Cortex of kidney (tissue), 1 donor: ENCODE results near the gene BRF1.
"Not testable (repeated sequence)": the region's sequence is repeated elsewhere in the genome, so short reads cannot be mapped to it uniquely, and the experiment has no call there.

Experiments
- DNase-seq: peaks from one replicate; lab custom pipeline; 2025; lab: John Stamatoyannopoulos, UW

BRF1 gene

DNA sequence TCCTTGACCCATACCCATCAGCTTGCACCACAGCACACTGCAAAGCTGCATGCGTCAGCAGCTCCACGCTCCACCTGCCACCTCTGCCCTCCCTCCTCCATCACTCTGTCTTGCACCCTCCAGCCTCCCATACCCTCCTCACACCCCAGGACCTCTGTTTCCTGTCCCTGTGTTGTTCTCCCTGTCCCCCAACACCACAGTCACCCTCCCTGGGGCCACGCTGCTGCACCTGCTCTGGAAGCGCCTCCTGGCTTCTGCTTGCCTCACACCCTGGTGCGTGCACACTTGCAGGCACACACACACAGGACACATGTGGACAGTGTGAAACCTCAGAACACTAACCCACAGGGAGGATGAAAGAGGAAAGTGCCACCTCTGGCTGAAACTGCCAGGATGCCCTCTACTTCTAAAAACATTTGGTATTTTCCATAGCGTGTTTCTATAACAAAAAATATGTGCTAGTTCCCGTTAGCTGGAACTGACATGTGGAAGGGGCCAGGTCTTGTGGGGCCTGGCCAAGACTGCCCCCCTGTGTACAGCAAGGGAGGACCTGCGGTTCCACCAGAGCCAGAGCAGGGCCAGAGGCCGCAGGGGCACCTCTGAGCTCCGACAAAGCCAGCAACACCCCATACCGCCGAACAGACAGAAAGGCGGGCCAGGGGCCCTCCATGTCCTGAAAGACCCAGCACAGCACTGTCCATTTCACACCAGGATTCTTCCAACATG is 10.0 kb downstream of the BRF1 start:
- no peak for DNase-seq

DNA sequence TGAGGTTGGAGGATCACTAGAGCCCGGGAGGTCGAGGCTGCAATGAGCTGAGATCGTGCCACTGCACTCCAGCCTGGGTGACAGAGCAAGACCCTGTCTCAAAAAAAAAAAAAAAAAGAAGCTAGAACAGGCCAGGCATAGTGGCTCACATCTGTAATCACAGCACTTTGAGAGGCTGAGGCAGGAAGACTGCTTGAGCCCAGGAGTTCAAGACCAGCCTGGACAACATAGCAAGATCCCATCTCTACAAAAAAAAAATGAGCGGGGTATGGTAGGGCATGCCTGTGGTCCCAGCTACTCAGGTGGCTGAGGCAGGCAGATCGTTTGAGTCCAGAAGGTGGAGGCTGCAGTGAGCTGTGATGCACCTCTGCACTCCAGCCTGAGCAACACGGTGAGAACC is 11.9 kb downstream of the BRF1 start:
- not testable (repeated sequence) for DNase-seq

DNA sequence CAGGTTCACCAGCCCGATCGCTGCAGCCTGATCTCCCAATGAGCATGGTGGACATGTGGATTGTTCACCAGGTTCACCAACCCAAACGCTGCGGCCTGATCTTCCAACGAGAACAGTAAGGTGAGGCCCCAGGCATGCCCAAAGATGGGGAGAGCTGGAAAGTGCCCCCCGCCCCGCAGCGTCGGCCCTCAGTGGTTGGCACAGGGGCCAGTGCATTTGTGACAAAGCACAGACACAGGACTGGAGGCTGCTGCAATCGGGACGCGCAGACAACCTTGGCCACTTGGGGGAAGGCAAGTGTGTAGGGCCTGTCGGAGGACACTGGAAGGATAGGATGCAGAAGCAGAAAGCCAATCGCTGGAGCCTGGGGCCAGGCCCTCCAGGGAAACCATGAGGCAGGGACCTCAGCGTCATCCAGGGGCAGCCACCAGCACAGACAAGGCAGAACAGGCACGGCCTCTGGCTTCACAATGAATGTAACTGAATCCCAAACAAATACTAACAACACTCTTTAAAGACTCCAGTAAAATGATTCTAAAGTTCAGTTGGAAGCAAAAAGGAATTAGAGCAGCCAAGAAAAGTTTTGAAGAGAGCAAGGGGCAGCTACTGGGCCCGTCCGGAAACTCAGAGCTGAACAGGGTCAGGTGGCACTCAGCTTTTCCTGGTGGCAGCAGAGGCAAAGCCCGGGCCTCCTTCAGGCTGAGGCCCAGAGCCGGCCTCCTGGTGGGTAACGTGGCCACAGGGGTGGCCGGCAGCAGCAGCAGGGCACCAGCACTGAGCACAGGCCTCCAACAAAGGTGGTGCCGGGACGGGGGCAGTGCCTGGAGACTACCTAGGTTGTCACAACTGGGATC is 13.3 kb downstream of the BRF1 start:
- no peak for DNase-seq

DNA sequence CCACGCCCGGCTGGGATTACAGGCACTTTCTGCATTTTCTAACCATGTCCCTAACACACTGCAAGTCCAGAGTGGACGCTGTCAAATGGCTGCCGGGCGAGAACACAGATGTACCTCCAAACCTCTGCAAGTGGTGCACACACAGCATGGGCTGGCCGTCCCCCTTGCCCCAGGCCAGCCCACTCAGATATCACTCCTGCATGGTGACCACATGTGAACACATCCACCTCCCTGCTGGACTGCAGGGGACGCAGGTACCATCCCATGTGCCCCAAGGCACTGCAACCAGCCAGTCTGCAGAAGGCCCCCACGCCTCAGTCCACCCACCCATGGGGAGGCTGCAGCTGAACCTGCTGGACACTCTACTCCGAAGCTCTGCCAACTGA is 14.0 kb downstream of the BRF1 start:
- DNase-seq = no peak

DNA sequence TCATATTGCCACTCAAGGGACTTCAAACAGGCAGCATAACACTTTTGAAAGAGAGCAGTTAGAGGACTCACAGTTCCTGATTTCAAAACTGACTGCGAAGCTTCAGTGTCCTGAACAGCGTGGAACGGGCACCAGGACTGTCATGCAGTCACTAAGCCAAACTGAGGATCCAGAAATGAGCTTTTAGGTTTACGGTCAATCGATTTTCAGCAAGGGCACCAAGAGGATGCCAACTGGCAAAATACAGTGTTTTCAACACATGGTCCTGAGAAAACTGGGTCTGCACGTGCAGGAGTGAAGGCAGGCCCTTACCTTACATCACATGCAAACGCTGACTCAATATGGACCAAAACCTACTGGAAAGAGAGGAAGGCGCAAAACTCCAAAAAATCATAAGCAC is 15.6 kb downstream of the BRF1 start:
- DNase-seq = no peak

DNA sequence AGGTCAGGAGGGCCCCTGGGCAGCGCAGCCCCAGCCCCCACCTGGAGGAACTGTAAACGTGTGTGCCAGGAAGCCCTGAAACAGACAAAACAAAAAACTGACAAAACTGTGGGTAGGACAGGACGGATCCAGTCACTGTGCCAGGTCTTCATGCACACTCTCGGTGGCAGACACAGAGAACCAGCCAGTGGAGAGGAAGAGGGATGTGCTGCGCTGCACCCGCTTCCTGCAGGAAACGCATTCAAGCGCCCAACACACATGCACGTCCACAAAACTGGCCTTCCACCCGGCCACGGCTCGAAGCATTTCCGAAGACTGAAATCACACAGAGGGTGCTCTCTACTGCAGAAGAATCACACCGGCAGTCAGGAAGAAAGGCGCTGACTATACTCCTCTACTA is 16.9 kb downstream of the BRF1 start:
- DNase-seq = no peak

DNA sequence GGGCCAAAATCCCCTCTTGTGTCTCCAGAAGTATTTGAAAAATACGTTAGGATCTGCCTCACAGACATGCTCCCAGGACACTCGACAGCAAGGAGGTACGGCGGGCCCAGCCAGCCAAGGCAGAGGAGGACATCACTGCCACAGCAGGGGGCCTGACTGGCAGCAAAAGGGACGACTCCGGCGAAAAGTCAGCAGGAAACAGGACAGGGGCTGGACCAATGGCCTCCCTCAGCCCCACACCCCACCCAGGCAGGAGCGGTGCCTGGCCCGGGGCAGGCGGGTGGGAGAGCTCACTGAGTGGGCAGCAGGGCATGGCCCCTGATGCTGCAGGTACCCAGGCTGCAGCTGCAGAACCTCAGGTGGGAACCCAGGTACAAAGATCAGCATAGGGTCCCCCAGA is 17.8 kb downstream of the BRF1 start:
- DNase-seq = no peak

DNA sequence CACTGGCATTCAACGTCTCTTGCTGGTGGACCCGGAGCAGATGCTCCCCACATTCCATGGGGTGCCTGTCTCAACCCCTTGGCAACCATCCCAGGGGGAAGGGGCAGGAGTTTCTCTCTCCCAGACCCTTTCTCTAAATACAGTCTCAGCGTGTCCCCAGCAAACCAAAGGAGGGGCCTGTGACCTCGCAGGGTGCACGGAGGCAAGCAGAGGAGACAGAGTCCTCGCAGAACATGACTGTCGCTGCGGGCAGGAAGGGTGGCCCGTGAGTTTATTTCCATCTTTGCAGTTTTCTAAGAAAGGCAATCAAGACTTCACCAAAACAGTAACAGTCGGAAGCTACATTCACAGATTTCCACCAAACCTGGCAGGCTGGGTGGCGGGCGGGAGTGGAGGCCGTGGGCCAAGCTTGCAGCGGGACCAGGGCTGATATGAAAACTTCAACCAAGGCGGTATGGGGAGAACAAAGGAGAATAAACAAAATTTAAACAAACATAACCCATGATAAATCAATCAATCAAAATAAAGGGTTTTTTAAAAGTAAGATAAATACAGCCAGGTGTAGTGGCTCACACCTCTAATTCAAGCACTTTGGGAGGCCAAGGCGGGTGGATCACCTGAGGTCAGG is 18.6 kb downstream of the BRF1 start:
- no peak for DNase-seq

DNA sequence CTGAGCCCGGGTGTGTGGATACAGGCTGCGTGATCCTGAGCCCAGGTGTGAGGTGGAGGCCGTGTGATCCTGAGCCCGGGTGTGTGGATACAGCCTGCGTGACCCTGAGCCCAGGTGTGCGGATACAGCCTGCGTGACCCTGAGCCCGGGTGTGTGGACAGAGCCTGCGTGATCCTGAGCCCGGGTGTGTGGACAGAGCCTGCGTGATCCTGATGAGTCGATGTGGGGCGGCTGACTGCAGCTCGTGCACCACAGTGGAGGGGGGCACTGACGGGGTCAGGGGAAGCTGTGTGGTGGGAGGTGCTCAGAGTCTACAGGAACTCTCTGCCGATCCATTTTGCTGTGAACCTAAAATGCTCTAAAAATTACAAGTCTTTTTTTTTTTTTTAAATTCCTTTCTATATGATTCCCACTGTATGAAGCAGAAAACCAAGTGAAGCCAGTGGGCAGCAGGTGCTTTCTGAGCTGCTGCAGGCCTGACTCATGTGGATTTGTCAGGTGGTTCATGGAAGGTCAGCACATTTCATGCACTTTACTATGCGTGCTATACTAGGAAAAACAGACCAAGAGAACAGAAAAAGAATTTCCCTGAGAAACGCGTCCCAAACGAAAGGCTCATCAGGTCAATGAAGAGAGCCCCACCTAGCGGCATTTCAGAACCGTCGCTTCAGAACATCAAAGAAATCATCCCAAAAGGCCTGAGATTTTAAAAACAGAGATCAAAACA is 19.3 kb downstream of the BRF1 start:
- DNase-seq = no peak

DNA sequence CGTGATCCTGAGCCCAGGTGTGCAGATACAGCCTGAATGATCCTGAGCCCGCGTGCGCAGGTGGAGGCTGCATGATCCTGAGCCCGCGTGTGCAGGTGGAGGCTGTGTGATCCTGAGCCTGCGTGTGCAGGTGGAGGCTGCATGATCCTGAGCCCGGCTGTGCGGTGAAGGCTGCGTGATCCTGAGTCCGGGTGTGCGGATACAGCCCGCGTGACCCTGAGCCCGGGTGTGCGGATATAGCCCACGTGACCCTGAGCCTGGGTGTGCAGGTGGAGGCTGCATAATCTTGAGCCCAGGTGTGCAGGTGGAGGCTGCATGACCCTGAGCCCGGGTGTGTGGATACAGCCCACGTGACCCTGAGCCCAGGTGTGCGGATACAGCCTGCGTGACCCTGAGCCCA is 20.3 kb downstream of the BRF1 start:
- DNase-seq = no peak

DNA sequence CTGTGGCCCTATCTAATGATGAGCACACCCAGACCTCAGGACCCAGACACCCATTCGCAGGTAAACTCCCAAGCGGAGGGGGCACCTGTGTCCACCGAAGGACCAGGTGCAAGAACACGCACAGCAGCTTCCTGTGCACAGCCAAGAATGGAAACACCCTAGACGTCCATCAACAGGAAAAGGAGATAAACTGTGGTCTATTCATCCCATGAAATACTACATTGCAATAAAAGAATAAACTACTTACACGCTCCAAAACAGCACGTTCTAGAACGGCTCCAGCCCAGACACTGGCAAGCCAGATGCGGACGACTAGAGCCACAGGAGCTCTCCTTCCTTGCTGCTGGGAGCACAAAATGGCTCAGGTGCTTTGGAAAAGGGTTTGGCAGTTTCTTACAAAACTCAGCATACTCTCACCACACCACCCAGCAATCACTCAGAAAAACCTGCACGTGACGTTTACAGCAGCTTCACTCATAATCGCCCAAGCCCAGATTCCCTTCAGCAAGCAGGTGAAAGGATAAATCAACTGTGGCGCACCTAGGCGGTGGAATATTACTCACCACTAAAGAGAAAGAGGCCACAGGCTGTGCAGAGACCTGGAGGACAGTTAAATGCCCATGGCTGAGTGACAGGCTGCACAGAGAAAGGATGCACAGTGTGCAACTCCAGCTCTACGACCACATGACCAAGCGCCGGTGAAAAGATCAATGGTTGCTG is 21.0 kb downstream of the BRF1 start:
- DNase-seq = no peak

DNA sequence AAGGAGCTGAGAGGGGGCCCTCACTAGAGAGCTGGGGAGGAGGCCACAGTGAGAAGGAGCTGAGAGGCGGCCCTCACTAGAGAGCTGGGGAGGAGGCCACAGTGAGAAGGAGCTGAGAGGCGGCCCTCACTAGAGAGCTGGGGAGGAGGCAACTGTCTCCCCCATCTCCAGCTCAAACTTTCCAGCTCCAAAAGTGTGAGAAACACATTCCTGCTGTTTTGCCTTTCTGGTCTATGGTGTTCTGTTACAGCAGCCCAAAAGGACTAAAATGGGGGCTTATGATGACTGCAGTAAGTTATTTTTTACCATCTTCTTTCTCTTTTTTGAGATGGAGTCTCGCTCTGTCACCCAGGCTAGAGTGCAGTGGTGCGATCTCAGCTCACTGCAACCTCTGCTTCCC is 23.4 kb downstream of the BRF1 start:
- DNase-seq = not testable (repeated sequence)

DNA sequence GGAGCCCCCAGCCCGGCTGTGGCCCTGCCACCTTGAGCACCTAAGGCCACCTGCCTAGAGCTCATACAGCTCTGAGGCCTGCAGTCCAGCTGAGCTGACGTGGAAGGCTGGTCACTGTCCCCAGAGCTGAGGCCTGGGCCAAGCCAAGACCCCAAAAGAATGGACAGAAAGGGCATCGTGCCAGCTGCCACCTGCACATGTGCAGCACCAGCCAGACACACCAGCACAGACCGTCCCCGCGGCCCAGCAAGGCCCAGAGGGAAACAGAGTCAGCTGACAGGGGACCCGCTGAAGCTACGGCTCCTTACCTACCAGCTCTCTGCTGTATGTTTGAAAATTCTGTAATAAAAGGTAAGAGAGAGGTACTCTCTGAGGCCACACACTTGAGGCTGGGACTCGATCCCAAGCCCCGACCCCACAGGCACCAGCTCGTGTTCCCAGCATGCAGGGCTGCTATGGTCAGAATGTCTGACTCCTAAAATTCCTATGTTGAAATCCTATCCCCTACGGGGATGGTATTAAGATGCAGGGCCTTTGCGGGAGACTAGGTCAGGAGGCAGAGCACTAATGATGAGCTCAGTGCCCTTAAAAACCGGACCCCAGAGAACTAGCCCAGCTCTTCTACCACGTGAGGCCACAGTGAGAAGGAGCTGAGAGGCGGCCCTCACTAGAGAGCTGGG is 25.4 kb downstream of the BRF1 start:
- no peak for DNase-seq

DNA sequence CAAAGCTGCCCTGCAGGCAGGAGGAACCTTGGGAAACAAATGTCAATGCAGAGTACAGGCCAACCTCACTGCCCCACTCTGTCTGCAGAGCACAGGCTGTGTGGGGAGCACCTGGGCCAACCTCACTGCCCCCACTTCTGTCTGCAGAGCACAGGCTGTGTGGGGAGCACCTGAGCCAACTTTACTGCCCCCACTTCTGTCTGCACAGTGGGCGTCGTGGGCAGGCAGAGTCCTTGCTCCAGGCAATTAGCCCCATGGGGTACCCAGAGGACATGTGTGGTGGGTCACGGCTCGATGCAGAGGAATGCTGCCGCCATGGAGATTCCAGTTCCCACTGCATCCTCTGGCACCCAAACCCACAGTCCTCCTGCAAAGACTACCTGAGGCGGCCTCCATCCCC is 26.2 kb downstream of the BRF1 start:
- DNase-seq = no peak

DNA sequence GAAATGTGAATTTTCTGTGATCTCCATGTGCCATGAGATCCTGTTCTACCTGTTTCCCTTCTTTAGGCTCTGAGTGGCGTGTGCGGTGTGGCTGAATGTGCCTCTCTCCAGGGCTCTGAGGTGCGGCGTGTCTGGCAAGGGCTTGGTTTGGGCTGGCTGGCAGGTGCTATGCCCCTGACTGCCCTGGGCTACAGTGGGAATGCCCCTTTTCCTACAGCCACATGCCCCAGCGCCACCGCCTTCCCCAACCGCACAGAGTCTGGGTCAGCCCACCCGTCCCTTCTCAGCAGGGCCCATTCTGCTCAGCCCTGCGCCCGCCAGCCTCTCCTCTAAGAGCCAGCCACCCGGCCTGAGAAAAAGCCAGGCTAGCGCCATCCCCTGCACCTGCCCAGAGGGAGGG is 27.7 kb downstream of the BRF1 start:
- DNase-seq = no peak

DNA sequence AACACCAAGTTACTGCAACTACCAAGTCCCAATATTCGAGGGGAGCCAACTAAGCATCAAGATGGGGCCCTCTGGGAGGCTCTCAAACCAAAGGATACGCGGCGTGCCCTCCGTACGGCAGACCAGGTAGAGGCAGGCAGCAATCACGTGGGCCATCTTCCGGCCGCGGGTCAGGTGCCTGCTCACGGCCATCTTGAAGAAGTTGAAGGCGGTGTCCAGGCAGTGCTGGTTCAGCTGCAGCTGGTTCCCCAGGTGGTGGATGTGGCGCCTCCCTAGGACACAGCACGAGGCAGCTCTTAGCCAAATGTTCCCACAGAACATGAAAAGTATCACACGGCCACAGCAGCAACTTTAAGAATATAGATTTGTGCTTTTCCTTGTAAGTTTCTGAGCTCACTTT is 28.2 kb downstream of the BRF1 start:
- DNase-seq = no peak

DNA sequence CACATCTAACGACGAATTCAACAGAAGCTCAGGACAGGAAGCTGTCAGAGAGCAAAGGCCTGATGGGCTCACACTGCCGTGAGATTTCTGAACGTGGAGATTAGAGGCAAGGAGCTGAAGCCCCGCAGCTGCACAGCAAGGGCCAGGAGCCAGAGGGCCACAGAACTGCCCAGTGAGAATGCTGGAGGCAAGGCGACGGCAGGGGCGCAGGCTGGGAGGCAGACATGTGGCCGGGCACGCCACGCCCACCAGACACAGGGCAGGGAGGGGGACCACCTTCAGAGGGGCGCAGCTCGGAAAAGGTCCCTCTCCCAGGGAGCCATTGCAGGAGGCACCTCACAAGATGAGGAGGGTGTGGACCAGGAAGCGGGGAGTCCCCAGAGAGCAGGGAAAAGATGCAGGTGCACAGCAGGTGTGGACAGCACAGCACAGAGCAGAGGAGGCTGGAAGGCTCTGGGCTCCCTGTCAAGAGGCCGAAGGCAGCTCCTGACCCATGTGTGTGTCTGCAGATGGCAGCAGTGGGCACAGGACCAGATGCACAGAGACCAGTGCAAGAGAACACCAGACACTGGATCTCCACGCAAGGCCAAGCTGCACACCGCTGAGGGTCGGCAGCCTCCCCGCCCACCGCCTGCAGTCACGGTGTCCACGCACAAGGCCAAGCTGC is 29.4 kb downstream of the BRF1 start:
- no peak for DNase-seq

DNA sequence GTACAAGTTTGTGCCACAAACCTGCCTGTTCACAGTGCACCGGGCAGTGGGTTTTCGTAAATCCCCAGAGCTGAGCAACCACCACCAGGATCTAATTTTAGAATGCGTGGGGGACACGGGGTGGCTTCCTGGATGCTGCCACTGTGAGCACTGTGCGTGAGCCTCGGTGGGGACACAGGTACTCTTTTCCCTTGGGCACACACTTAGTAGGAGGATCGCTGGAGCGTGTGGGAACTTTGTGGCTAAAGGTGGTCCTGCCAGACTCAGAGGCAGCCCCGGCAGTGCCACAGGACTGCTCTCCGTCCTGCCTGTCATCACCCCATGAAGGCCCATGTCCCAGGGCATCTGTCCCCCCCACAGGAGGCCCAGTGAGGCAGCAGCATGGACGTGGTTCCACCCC is 31.4 kb downstream of the BRF1 start:
- no peak for DNase-seq

DNA sequence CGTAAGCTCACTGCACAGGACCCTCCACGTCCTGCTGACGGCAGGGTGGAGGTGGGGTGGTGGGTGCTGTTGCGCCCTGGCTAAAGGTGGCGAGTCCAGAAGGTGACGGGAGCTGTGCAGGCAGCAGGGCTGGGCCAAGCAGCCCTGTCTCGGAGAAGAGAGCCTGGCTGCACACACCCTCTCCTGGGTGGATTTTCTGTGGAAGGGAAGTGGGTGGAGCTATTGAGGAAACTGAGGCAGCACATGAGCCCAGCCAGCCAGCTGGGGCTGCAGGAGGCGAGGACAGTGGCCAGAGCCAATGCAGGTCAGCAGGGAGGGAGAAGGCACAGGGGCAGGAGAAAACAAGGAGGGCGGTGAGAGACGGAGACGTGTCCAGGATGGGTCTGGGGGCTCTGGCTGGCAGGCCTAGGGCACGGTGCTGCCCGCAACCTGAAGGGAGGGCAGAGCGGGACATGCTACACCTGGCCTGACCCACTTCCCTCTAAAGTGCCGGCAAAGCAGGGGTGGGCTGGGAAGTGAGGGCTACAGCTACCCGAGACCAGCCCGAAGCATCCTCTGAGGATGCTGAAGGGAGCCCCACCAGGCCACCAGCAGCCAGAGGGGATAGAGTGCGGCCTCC is 32.0 kb downstream of the BRF1 start:
- DNase-seq = no peak
